HG02973 (cell line): Measurements from ENCODE around the gene MBIP.

Experiments used
- ATAC-seq: cut with Tn5 transposase; IDR thresholded peaks from one replicate; pipeline ENCODE4 v1.9.1; 2021; ENCODE audit warnings: moderate library complexity; ENCODE audit not compliant: unreplicated experiment

Gene MBIP

DNA sequence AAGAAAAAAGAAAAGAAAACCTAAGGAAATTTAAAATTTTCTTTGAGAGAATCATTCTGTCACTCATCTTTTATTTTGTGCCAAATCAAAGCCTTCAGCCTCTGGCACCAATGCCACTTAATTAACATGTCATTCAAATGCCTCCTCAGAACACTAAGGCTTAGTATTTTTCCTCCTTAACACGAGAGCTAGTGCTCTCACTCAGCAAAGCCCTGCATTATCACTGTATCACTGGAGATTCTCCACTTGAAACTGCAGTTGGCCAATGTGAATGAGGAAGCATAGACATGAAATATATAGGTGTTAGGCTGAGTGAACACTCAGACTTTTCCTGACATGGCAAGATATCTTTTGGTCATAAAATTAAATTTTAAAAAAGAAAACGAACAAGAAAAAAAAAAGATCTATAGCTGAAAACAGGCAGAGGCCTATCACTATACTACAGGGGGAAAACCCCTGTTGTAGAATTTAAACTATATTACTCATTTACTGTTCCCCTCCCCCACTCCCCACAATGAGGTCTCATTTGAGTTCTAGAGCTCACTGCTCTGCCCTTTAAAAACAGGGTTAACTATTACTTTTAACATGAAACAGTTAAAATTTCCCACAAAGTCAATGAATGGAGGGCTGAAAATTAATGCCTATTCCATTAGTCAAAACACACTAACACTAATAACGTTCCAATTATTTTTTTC, 5.1 kb downstream of the MBIP start:
- peak; percentile 54 for ATAC-seq

DNA sequence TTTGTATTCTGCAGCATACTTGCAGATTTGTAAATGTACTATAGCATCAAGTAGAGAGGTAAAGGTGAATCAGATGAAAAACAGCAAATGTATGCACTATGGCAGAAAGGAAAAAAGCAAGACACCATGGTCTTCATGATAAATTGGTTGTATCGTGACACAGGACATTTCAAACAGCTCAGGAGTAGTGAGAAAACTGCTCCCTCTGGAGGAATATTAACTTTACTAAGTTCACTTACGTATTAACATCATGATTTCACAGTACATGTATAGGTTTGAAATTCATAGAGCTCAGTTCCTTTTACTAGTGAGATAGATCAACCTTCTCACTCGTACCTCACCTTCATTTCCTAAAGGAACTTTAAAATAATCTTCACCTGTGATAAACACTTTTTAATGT, 6.5 kb downstream of the MBIP start:
- no peak for ATAC-seq

DNA sequence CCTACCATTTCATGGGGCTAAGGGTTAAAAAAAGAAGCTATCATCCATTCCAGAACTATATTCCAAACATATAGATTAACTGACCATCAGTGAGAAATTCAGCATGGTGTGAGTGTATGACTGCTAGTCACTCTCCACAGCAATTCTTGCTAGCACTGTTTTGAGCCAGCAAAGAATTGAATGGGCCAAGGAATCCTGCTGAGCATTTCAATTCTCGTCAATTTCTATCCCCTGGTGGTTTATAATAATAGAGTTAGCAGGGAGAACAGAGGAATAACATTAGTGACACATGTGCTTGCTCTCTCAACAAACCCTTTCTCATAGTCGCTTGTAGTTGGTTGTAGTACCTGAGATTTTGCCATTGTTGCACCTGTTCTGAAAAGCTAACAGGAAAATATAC, 7.2 kb downstream of the MBIP start:
- ATAC-seq: no peak

DNA sequence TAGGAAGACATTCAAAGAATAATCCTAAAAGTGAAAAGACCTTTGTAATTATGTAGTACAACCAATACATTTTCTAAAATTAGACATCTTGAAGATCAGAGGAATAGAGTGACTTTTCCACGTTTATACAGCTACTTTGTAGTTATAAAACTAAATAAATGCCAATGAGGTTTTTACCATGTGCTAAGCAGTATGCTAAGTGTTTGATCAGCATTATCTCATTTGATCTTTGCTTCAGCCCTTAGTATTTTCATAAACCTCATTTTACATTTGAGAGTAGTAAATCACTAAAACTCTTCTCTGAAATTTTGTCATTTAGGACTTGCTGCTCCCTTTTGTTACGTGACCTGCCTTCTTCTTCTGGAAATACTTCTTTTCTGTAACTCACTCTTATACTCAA, 13.6 kb downstream of the MBIP start:
- no peak for ATAC-seq

DNA sequence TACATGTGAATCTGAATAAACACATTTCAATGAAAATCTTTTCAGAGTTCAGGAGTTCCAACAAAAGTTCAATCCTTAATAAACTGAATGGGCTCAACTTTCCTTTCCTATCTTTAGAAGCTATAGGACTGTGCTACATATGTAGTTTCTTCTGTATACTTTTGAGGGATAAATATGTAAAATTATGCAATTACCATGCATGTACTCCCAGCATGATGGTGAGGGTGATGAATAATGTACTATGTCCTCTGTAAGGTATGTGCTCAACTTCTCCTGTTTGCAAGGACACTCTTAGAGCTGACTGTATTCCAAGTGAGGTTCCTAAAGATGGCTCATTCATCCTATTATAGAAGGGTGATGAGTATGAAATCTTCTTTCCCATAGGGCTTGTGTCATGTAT, 15.5 kb downstream of the MBIP start:
- no peak for ATAC-seq

DNA sequence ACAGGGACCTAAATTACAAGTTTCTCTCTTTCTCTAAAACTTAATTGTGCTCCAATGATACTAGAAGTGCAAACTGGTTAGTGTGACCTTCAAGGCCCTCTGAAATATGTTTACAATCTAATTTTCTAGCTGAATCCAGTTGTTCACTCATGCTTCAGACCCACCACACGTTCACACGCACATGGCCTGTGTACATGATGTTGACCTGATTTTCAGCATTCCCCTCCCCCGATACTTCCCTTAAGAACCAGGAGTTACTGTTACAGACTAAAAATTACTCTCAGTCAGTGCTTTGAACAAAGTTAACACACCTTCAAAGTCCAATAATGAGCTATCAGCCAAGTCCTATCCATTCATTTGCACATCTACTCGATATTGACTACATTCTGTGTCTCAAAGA, 16.5 kb downstream of the MBIP start:
- ATAC-seq: no peak

DNA sequence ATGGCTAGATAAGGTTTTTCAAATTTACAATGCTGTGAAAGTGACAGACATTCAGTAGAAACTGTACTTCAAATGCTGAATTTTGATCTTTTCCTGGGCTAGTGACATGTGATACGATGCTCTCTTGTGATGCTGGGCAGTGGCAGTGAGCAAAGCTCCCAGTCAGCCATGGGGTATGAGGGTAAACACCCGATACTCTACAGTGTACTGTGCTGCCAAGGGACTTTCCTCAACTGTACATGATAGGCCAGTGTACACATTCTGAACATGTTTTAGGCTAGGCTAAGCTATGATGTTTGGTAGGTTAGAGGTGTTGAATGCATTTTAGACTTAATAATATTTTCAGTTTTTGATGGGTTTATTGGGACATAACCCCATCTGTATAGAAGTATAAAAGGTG, 17.6 kb downstream of the MBIP start:
- no peak for ATAC-seq

DNA sequence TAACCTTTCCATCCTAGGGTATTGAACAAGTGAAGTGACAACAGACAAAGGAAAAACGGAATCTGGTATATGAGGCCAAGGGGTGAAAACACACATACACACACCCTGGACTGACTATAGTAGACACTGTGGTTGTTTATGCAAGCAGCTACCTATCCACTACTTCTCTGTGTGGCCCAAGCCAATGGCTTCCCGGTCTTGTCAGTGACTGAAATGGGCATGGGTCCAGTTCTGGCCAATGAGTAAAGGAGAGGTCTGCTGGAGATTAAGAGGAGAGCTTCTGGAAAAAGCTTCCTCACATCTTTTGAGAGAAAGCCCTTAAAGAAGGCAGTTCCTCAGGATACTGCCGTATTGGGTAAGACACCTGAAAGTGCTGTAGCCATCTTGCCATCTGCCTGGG, 19.3 kb downstream of the MBIP start:
- ATAC-seq: no peak

DNA sequence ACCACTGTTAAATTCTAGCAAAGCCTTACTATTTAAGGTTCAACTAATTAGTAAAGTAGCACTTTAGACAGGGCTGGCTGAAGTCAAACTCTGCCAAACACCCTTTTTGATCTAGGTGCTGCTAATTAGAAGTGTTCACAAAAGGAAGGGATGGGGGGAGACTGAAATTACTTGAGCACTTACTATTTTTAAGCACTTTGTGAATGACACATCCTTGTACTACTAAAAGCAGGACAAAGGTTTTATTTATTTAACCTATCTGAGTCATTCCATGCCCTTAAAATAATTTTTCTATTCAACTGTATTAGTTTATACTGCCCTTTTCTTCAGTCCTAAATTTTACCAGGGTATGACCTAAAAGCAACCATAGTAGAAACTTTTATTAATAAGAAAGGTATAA, 20.1 kb downstream of the MBIP start:
- ATAC-seq: no peak

DNA sequence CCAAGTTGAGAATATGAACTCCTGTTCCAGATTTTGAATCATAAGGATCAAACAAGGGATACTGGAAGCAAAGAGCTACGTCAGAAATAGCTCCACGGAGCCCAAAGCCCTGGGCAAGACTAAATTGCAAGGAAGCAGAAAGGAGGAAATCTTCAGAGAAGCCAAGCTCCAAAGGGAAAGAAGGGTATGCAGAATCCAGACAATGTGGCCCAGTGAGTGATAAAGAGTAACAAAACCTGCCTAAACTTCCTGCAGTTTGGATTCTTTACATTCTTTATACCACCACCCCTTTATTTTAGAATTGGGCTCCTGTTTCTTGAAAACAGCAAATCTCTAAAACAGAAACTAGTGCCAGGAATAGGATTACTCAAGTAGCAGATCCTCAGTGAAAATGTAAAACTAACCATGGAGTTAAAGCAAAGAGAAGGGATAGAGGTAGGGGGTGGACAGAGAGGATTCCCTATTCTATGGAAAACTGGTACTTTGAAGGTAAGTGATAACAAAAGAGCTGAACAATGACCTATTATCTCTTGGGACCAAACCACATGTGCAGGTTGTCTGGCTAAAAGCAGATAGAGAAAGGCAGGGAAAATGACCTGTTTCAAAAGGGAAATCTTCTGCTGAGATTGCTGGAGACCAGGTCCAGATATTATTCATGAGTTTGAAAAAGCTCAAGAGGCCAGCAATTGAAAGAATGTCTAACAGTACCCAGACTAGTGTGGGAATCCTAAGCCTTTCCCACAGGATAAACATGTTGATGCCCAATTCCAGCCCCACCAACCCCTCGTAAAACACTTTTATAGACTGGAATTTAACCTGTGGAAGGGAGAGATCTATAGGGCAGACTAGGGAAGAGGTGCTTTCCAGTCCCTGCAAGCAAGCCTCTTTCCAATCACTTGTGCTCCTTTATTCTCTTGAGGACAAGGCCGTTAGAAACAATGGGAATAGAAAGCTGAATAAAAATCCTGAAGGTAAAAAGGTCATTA, 24.5 kb downstream of the MBIP start:
- no peak for ATAC-seq

DNA sequence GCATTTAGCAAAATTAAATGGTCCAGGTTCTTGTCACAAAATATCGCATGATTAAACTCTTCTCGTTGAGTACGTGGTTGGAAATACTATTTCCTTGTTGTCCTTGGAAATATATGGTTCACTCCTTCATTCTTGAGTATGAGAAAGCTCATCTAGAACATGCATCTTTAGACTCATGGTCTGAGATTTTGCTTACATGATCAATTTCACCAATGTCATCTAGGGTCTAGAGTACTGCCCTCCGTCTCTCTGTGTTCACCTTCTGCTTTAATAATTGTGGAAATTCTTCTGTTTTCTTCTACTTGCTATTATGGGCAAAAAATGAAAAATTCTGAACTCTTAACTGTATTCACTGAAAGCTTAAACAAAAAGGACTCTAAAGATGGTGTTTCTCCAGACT, 25.9 kb downstream of the MBIP start:
- no peak for ATAC-seq

DNA sequence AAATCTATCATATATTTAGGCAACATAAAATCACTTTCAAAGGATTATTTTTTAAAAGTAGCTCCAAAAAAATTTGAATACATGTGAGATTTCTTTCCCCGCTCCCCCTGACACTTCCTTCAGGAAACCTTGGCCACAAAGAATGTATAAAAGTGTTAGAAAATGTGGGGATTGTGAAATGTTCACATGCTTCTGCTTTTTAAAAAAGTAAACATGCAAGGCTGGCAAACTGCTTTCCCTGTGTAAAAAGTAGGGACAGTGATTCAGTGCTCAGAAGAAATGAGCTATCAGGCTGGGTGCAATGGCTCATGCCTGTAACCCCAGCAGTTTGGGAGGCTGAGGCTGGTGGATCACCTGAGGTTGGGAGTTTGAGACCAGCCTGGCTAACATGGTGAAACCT, 26.6 kb downstream of the MBIP start:
- no peak for ATAC-seq

DNA sequence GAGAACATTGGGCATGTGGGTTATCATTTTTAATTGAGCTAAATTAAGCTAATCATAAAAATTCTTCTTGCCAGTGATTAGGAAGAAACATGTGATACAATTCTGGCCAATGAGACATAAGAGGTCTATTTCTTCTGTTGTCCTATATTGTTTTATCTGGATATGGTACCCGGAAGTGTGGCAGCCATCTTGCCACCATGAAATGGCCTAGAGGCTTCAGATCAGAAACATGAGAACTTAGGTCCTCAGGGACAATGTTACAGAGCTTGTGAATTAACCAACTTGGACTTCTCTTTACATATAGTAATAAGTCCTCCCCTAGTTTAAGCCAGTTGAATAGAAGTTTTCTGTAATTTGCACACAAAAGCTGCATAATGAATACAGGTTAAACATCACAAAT, 30.5 kb downstream of the MBIP start:
- ATAC-seq: no peak

DNA sequence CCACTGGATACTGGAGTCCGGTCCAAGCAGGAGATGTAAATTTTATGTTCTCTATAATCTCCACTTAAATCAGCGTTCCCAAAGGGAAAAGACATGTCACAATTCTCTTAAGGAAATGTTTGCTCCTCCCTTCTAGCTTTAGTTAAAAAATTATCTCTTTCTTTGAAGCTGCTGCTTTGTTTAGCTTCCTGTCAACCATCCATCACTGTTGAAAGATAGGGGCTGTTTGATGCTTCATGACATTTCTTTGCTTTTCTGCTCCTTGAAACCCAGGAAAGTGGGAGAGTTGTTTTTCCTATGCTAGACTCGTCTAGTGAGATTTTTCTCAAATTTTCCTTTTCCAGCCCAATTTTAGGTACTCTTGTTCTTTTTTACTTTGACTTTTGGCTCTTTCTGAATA, 31.9 kb downstream of the MBIP start:
- no peak for ATAC-seq

DNA sequence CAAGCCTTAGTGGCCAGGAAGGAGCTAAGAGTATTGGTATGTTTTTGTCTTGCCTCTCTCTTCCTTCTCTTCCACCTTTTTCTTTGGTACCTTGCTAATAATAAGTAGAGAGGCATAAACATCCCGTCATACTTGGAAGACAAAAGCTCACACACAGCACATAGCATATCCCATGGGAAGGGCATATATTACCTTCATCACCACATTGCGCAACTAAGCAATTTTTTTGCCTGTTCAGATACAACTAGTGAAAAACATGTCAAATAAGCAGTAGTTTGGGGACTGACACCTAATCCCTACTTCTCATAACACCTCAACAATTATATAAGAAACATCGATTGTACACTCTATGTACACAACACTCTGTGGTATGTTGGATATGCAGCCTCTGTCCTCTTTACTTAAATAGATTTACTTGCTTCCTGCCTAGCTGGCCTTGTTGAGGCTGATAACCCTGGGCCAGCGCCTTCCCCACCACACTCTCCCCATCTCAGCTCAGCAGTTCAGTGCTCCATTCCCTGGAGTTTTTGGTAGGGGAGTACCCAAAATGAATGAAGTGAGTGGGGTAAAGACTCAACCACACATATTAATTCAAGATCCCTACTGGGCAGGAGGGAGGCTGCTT, 35.4 kb downstream of the MBIP start:
- no peak for ATAC-seq

DNA sequence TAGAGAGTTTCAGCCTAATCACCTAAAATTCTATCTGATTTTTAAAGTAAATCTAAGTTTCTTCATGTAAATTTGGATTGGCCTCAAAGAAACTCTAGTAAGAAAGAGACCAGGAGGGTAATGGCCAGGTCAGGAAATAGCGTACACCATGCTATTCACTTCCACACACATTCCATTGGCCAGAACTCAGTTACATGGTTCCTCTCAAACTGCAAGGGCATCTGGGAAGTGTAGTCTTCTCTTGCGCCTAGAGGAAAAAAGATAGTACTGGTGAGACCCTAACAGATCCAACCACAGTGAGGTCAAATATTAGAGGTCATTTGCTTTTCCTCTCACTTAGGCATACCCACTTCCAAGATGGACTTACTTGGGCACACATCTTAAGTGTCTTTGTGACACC, 39.1 kb downstream of the MBIP start:
- no peak for ATAC-seq

DNA sequence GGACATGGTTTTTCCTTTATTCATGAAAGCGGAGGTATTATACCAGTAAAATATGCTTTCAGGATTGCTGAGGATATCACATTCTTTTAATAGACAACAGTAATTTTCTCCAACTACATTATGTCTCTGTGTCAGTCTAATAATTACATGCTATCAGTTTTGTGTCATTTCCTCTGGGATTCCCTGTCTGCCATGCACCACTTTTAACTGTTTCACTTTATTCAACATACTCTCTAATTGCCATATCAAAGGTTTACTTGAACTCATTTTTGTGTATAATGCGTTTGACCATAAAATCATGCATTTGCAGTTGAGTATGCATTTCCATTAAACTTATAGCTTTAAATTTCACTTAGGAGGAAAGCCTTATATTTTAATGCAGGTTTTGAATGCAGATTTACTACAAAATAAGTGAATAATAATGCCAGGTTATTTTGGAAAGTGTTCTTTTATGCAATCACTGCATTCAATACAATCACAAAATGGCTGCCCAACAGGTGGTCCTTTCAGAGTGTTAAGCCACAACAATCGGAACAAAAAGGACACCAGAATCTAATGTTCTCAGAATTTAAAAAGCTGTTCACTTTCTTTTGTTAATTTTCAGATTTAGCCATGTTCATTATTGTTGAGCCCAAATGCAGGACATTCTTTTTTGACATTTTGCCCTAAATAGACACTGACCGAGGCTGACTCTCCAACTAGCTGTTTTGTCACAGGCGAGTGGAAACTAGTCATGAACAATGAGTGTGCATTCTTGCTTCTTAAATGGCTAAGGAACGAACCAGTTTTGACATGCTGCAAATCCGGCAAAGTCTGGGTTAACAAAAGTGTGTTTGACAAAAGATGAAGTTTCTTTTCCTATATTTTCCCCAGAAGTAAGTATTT, 40.9 kb downstream of the MBIP start:
- ATAC-seq: no peak

DNA sequence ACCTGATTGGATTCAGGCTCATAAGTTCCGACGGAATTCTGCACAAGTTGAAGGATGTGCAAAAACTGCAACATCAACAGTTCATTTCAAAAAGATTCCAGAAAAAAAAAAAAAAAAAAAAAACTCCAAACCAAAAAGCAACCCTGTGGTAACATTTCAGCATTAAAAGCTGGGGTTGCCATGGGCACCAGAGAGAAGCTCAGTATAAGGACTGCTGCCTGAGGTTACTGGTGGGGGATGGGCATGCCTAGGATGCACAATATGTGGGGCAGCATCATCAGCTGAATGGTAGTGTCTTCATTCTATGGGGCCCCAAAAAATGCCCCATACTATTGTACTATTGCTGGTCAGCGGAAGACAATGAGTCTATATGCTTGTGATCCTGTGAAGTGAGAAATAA, 44.7 kb downstream of the MBIP start:
- no peak for ATAC-seq

DNA sequence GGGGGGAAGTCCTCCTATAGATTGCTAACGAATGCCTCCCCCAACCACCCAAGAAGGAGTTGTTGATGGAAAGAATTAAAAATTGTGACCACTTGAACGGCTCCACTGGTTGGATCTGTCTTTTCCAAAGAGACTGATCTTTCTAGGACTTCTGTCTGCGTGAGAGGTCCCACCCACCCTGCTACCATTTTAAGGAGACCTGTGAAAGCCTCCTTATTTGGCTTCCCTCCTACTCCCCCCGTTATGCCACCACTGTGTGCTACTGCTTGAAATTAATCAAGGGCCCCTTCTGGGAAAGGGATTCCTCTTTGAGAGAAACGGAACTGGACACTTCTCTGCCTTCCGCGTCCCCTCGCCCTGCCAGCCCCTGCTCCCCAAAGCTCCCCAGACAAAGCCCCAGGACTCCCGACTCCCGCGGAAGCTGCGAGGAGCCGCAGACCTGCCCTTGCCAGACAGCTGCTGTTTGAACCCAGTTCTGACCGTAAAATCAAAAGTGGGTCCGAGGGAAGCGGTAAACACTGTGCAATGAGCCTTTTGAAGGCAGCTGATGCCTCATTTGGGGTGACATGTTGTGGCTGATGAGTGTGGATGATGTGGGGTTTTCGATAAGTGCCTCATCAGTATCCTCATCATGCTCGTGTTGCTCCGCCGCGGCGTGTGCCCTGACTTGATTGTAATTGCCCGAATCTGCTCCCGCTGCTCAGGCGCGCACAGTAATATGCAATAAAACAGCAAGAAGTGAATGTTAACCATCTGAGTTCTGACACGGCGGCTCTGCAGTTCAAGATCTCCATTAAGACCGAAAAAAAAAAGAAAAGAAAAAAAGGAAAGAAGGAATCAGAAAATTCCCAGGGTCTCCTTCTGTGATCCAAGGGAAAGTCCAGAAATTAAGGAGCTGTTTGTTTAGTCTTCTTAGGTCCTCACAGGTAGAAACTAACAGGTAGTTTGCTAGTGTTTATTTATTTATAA, 48.2 kb downstream of the MBIP start:
- no peak for ATAC-seq

DNA sequence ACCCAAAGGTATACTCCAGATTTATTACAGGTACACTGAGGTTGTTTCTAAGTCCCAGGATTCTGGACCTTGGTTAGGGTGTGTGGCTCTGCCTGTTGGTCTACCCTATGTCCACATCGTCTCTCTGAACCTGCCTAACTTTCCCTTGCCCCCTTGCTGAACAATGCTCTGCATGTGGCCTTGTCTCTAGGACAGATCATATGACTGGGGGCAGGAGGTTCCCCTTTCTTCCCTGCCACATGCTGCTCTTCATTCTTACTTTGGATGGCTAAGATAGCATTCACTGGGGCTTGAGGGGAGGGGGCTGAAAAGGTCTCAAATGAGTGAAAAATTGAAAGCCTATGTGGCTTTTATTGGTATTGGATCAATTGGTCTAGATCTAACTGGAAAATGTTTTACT, 49.2 kb downstream of the MBIP start:
- no peak for ATAC-seq
